Suprapubic skin (tissue), 4 donors: Measurements from ENCODE around the gene GPR33.

Source experiments
- CTCF ChIP-seq, 2 donors: fragments of 200-600 bp in 1 of 2; fragments of 450-650 bp in 1 of 2; sonication (generic) in 1 of 2; IDR thresholded peaks; one replicate each; pipeline ENCODE4 v1.5.1; 2016 to 2019; ENCODE audit warnings: antibody characterized with exemption in 2 of 2, mild to moderate bottlenecking in 1 of 2, moderate library complexity in 1 of 2
- EP300 ChIP-seq: sonication (generic); formaldehyde crosslinking; IDR thresholded peaks from one replicate; pipeline ENCODE4 v1.6.1; 2017; ENCODE audit warnings: antibody characterized with exemption
- POLR2A ChIP-seq, 2 donors: fragments of 450-650 bp; IDR thresholded peaks; one replicate each; pipeline ENCODE4 v1.6.1; 2017; ENCODE audit warnings: antibody characterized with exemption in 2 of 2, mild to moderate bottlenecking in 2 of 2, moderate library complexity in 2 of 2
- POLR2AphosphoS5 ChIP-seq, 3 donors: sonication (generic); formaldehyde crosslinking; IDR thresholded peaks; one replicate each; pipeline ENCODE4 v1.6.1; 2017; ENCODE audit warnings: antibody characterized with exemption in 3 of 3

- TF ChIP-seq EP300 (no peak), CTCF (IDR thresholded peaks at IDR 0.05) (no peak), POLR2A (IDR thresholded peaks at IDR 0.05) (no peak), POLR2AphosphoS5 (IDR thresholded peaks at IDR 0.05) (no peak)
These were observed 47.6 kb downstream of the GPR33 start for GRCh38 chr14:31440280-31440679.
